ENCODE data around the gene HDAC4. TPM values are rescaled to one million over a fixed set of nuclear protein-coding genes. Genes with fewer than 3 reads are reported as not detected.

HDAC4 gene
- total and polyA plus RNA-seq, 4 donors, result 6.8 to 75.5 (median 30.2) TPM

- Histone ChIP-seq H3K36me3 (ENCODE audit: control insufficient read depth in 1 of 2, insufficient read depth in 2 of 2, low read length in 1 of 2) (no peaks in the 10 kb centered on the region), H3K27me3 (ENCODE audit: control insufficient read depth in 1 of 2, insufficient read depth in 2 of 2, low read length in 1 of 2) (no peaks in the 10 kb centered on the region), H3K4me3 (ENCODE audit: low read length in 2 of 2) (no peak overlapping the region), H3K27ac (ENCODE audit: low read depth in 1 of 2, low read length in 2 of 2) (no peak overlapping the region), H3K9me3 (ENCODE audit: control insufficient read depth, low read length) (no peaks in the 10 kb centered on the region), H3K4me1 (ENCODE audit: control insufficient read depth in 1 of 2, insufficient read depth in 2 of 2, low read length in 2 of 2) (no peaks in the 10 kb centered on the region)
- no peak for ATAC-seq (ENCODE audit: low FRiP score)
- DNase-seq, result peak in 1 of 2 donors; percentile 64
- intact Hi-C loops (cut with DNase I), result no loop called here
- WGBS, 2 donors, result 94 to 95% methylated on average over 30 of the region's 30 CpGs
These were observed 150.4 kb downstream of the HDAC4 start for GRCh38 chr2:239250216-239251081.

- Histone ChIP-seq H3K36me3 (ENCODE audit: control insufficient read depth in 1 of 2, insufficient read depth in 2 of 2, low read length in 1 of 2) (no peaks in the 10 kb centered on the region), H3K27me3 (ENCODE audit: control insufficient read depth in 1 of 2, insufficient read depth in 2 of 2, low read length in 1 of 2) (no peaks in the 10 kb centered on the region), H3K4me3 (ENCODE audit: low read length in 2 of 2) (no peak overlapping the region), H3K4me1 (ENCODE audit: control insufficient read depth in 1 of 2, insufficient read depth in 2 of 2, low read length in 2 of 2) (no peaks in the 10 kb centered on the region), H3K27ac (ENCODE audit: low read depth in 1 of 2, low read length in 2 of 2) (no peak overlapping the region), H3K9me3 (ENCODE audit: control insufficient read depth, low read length) (no peaks in the 10 kb centered on the region)
- DNase-seq, result peak in 1 of 2 donors; percentile 82
- intact Hi-C loops (cut with DNase I), result no loop called here
- 82 to 84% methylated on average over 17 of the region's 17 CpGs for WGBS, 2 donors
- ATAC-seq (ENCODE audit: low FRiP score), result peak; percentile 68
These were observed 151.0 kb downstream of the HDAC4 start for GRCh38 chr2:239249776-239250175.

GRCh38 chr2:239249048-239249447 is 151.8 kb downstream of the HDAC4 start:
- Histone ChIP-seq H3K9me3 (ENCODE audit: control insufficient read depth, low read length) (no peaks in the 10 kb centered on the region), H3K4me3 (ENCODE audit: low read length in 2 of 2) (no peak overlapping the region), H3K36me3 (ENCODE audit: control insufficient read depth in 1 of 2, insufficient read depth in 2 of 2, low read length in 1 of 2) (no peaks in the 10 kb centered on the region), H3K27me3 (ENCODE audit: control insufficient read depth in 1 of 2, insufficient read depth in 2 of 2, low read length in 1 of 2) (no peaks in the 10 kb centered on the region), H3K4me1 (ENCODE audit: control insufficient read depth in 1 of 2, insufficient read depth in 2 of 2, low read length in 2 of 2) (no peaks in the 10 kb centered on the region), H3K27ac (ENCODE audit: low read depth in 1 of 2, low read length in 2 of 2) (no peak overlapping the region)
- DNase-seq (no peak), ATAC-seq (ENCODE audit: low FRiP score) (no peak)
- intact Hi-C loops (cut with DNase I), result no loop called here
- 94% methylated on average over 17 of the region's 17 CpGs for WGBS, 2 donors

GRCh38 chr2:239247401-239248245 is 153.2 kb downstream of the HDAC4 start:
- no peaks in the 10 kb centered on the region for H3K36me3 ChIP-seq (ENCODE audit: control insufficient read depth in 1 of 2, insufficient read depth in 2 of 2, low read length in 1 of 2)
- H3K4me3 ChIP-seq (ENCODE audit: low read length in 2 of 2), result no peak overlapping the region
- no peaks in the 10 kb centered on the region for H3K9me3 ChIP-seq (ENCODE audit: control insufficient read depth, low read length)
- 95 to 96% methylated on average over 30 to 31 of the region's 31 CpGs for WGBS, 2 donors
- intact Hi-C loops (cut with DNase I), result no loop called here
- DNase-seq, result no peak
- no peak overlapping the region for H3K27ac ChIP-seq (ENCODE audit: low read depth in 1 of 2, low read length in 2 of 2)
- no peaks in the 10 kb centered on the region for H3K4me1 ChIP-seq (ENCODE audit: control insufficient read depth in 1 of 2, insufficient read depth in 2 of 2, low read length in 2 of 2)
- H3K27me3 ChIP-seq (ENCODE audit: control insufficient read depth in 1 of 2, insufficient read depth in 2 of 2, low read length in 1 of 2), result no peaks in the 10 kb centered on the region
- no peak for ATAC-seq (ENCODE audit: low FRiP score)

- H3K36me3 ChIP-seq (ENCODE audit: control insufficient read depth in 1 of 2, insufficient read depth in 2 of 2, low read length in 1 of 2), result no peaks in the 10 kb centered on the region
- WGBS, 2 donors, result 91 to 92% methylated on average over 11 of the region's 11 CpGs
- no peak overlapping the region for H3K4me3 ChIP-seq (ENCODE audit: low read length in 2 of 2)
- H3K9me3 ChIP-seq (ENCODE audit: control insufficient read depth, low read length), result no peaks in the 10 kb centered on the region
- H3K4me1 ChIP-seq (ENCODE audit: control insufficient read depth in 1 of 2, insufficient read depth in 2 of 2, low read length in 2 of 2), result no peaks in the 10 kb centered on the region
- no peak overlapping the region for H3K27ac ChIP-seq (ENCODE audit: low read depth in 1 of 2, low read length in 2 of 2)
- intact Hi-C loops (cut with DNase I), result no loop called here
- no peak for ATAC-seq (ENCODE audit: low FRiP score)
- DNase-seq, result no peak
- no peaks in the 10 kb centered on the region for H3K27me3 ChIP-seq (ENCODE audit: control insufficient read depth in 1 of 2, insufficient read depth in 2 of 2, low read length in 1 of 2)
These were observed 154.1 kb downstream of the HDAC4 start for GRCh38 chr2:239246723-239247122.

GRCh38 chr2:239245872-239246721 is 154.7 kb downstream of the HDAC4 start:
- ATAC-seq (ENCODE audit: low FRiP score) (peak; percentile 38), DNase-seq (no peak)
- Histone ChIP-seq H3K4me1 (ENCODE audit: control insufficient read depth in 1 of 2, insufficient read depth in 2 of 2, low read length in 2 of 2) (no peaks in the 10 kb centered on the region), H3K4me3 (ENCODE audit: low read length in 2 of 2) (no peak overlapping the region), H3K9me3 (ENCODE audit: control insufficient read depth, low read length) (no peaks in the 10 kb centered on the region), H3K36me3 (ENCODE audit: control insufficient read depth in 1 of 2, insufficient read depth in 2 of 2, low read length in 1 of 2) (no peaks in the 10 kb centered on the region), H3K27me3 (ENCODE audit: control insufficient read depth in 1 of 2, insufficient read depth in 2 of 2, low read length in 1 of 2) (no peaks in the 10 kb centered on the region), H3K27ac (ENCODE audit: low read depth in 1 of 2, low read length in 2 of 2) (no peak overlapping the region)
- 60 to 62% methylated on average over 41 of the region's 41 CpGs for WGBS, 2 donors
- intact Hi-C loops (cut with DNase I), result no loop called here

GRCh38 chr2:239245107-239245506 is 155.7 kb downstream of the HDAC4 start:
- DNase-seq (no peak), ATAC-seq (ENCODE audit: low FRiP score) (no peak)
- Histone ChIP-seq H3K4me3 (ENCODE audit: low read length in 2 of 2) (no peak overlapping the region), H3K4me1 (ENCODE audit: control insufficient read depth in 1 of 2, insufficient read depth in 2 of 2, low read length in 2 of 2) (no peaks in the 10 kb centered on the region), H3K9me3 (ENCODE audit: control insufficient read depth, low read length) (no peaks in the 10 kb centered on the region), H3K27me3 (ENCODE audit: control insufficient read depth in 1 of 2, insufficient read depth in 2 of 2, low read length in 1 of 2) (no peaks in the 10 kb centered on the region), H3K36me3 (ENCODE audit: control insufficient read depth in 1 of 2, insufficient read depth in 2 of 2, low read length in 1 of 2) (no peaks in the 10 kb centered on the region), H3K27ac (ENCODE audit: low read depth in 1 of 2, low read length in 2 of 2) (no peak overlapping the region)
- 66 to 73% methylated on average over 5 of the region's 5 CpGs for WGBS, 2 donors
- intact Hi-C loops (cut with DNase I), result no loop called here

GRCh38 chr2:239244625-239245024 is 156.2 kb downstream of the HDAC4 start:
- intact Hi-C loops (cut with DNase I), result no loop called here
- no peak for DNase-seq

More at GRCh38 chr2:239244625-239245024, 156.2 kb downstream of the HDAC4 start:
- no peaks in the 10 kb centered on the region for H3K9me3 ChIP-seq (ENCODE audit: control insufficient read depth, low read length)
- no peaks in the 10 kb centered on the region for H3K4me1 ChIP-seq (ENCODE audit: control insufficient read depth in 1 of 2, insufficient read depth in 2 of 2, low read length in 2 of 2)
- H3K27ac ChIP-seq (ENCODE audit: low read depth in 1 of 2, low read length in 2 of 2), result no peak overlapping the region
- WGBS, 2 donors, result 90 to 91% methylated on average over 5 of the region's 5 CpGs
- no peaks in the 10 kb centered on the region for H3K27me3 ChIP-seq (ENCODE audit: control insufficient read depth in 1 of 2, insufficient read depth in 2 of 2, low read length in 1 of 2)
- no peaks in the 10 kb centered on the region for H3K36me3 ChIP-seq (ENCODE audit: control insufficient read depth in 1 of 2, insufficient read depth in 2 of 2, low read length in 1 of 2)
- ATAC-seq (ENCODE audit: low FRiP score), result no peak
- H3K4me3 ChIP-seq (ENCODE audit: low read length in 2 of 2), result no peak overlapping the region
